A549 (cell line): ENCODE data around the gene HSPB7. TPM values are rescaled to one million over a fixed set of nuclear protein-coding genes. Genes with fewer than 3 reads are reported as not detected.

ENCODE experiments used
- ATAC-seq, 2 experiments: fragments of 200-7000 bp in 1 of 2; fragments of >200 bp in 1 of 2; cut with Nextera tagmentation in 1 of 2; cut with Tn5 transposase in 1 of 2; 3 replicates each; pipeline versions ENCODE4 v1.8.0 to v1.9.1; 2018 to 2020; ENCODE audit warnings: mild to moderate bottlenecking in 1 of 2, moderate library complexity in 1 of 2
- CTCF ChIA-PET: fragments of 300-600 bp; sonication (Branson Sonifier 250); formaldehyde crosslinking; extraction: SDS; loops from one replicate; lab custom pipeline; 2021; ENCODE audit warnings: antibody characterized with exemption, inconsistent platforms; lab: Yijun Ruan, JAX
- POLR2A ChIA-PET: fragments of 350-600 bp; formaldehyde crosslinking; extraction: SDS; loops from one replicate; lab custom pipeline; 2021; ENCODE audit warnings: antibody characterized with exemption, inconsistent platforms; lab: Yijun Ruan, JAX
- DNase-seq, 2 experiments: peaks; one replicate each; pipeline versions ENCODE4 v3.0.0 to v3.0.0-alpha.2; 2011 to 2016; ENCODE audit warnings: low read depth in 1 of 2, low spot score in 1 of 2
- FAIRE-seq: peaks from 2 replicates; lab custom pipeline; 2011; peaks lifted over from hg19 to GRCh38; lab: Jason Lieb, UNC
- H3K27ac ChIP-seq, 2 experiments: fragments of >200 bp; sonication (Bioruptor Twin); formaldehyde crosslinking; 3 replicates each; pipeline ENCODE4 v1.5.1; 2016 to 2017
- H3K4me1 ChIP-seq: fragments of >200 bp; sonication (Bioruptor Twin); formaldehyde crosslinking; 3 replicates; pipeline ENCODE4 v1.6.1; 2016
- H3K4me2 ChIP-seq: fragments of >200 bp; sonication (Bioruptor Twin); formaldehyde crosslinking; 3 replicates; pipeline ENCODE4 v1.6.1; 2016
- H3K4me3 ChIP-seq: fragments of >200 bp; sonication (Bioruptor Twin); formaldehyde crosslinking; 3 replicates; pipeline ENCODE4 v1.5.1; 2016
- H3K9me3 ChIP-seq: fragments of >200 bp; sonication (Bioruptor Twin); formaldehyde crosslinking; 3 replicates; pipeline ENCODE4 v1.6.1; 2016
- ATOH8 ChIP-seq: fragments of 250-450 bp; sonication (Bioruptor Pico); IDR thresholded peaks from 2 replicates; pipeline ENCODE4 v1.5.0; 2020; ENCODE audit warnings: low read depth, mild to moderate bottlenecking, moderate library complexity
- BCL3 ChIP-seq: fragments of >200 bp; sonication (Bioruptor Twin); formaldehyde crosslinking; IDR thresholded peaks from 3 replicates; pipeline ENCODE4 v1.6.1; 2016
- CHD4 ChIP-seq: fragments of 200-600 bp; sonication (generic); IDR thresholded peaks from 2 replicates; pipeline ENCODE4 v1.6.1; 2016; ENCODE audit warnings: antibody characterized with exemption, mild to moderate bottlenecking, borderline replicate concordance
- CTCF ChIP-seq: fragments of >200 bp; sonication (Bioruptor Twin); formaldehyde crosslinking; IDR thresholded peaks from 3 replicates; pipeline ENCODE4 v1.5.1; 2016
- EHF ChIP-seq: fragments of 250-450 bp; sonication (Bioruptor Pico); IDR thresholded peaks from 2 replicates; pipeline ENCODE4 v1.5.0; 2020; ENCODE audit warnings: mild to moderate bottlenecking
- ESRRA ChIP-seq: fragments of 150-350 bp; IDR thresholded peaks from 2 replicates; pipeline ENCODE4 v1.6.1; 2014; ENCODE audit warnings: mild to moderate bottlenecking, low read length, borderline replicate concordance
- FOXS1 ChIP-seq: fragments of 250-450 bp; sonication (Bioruptor Pico); IDR thresholded peaks from 2 replicates; pipeline ENCODE4 v1.5.0; 2020; ENCODE audit warnings: mild to moderate bottlenecking, moderate library complexity
- GATA3 ChIP-seq: IDR thresholded peaks from 2 replicates; pipeline ENCODE4 v1.6.1; 2012; ENCODE audit warnings: borderline replicate concordance
- HDAC2 ChIP-seq: fragments of 200-600 bp; sonication (generic); IDR thresholded peaks from 2 replicates; pipeline ENCODE4 v1.6.1; 2016
- HMGXB4 ChIP-seq: fragments of 250-450 bp; sonication (Bioruptor Pico); IDR thresholded peaks from 2 replicates; pipeline ENCODE4 v1.5.0; 2021; ENCODE audit warnings: mild to moderate bottlenecking, moderate library complexity, borderline replicate concordance
- KDM1A ChIP-seq: fragments of 200-600 bp; sonication (generic); IDR thresholded peaks from 2 replicates; pipeline ENCODE4 v1.6.1; 2016; ENCODE audit warnings: low read depth, mild to moderate bottlenecking
- KDM5A ChIP-seq: fragments of 200-600 bp; sonication (generic); IDR thresholded peaks from 2 replicates; pipeline ENCODE4 v1.6.1; 2016; ENCODE audit warnings: antibody characterized with exemption, mild to moderate bottlenecking
- MYC ChIP-seq: IDR thresholded peaks from 2 replicates; pipeline ENCODE4 v1.6.1; 2012; ENCODE audit warnings: mild to moderate bottlenecking, inconsistent platforms, low read length, improper control_type of control experiment, borderline replicate concordance
- NPAS2 ChIP-seq: fragments of 250-450 bp; sonication (Bioruptor Pico); IDR thresholded peaks from 2 replicates; pipeline ENCODE4 v1.8.0; 2022; ENCODE audit warnings: mild to moderate bottlenecking, moderate library complexity, borderline replicate concordance
- POLR2A ChIP-seq: IDR thresholded peaks from 2 replicates; pipeline ENCODE4 v1.6.1; 2012; ENCODE audit warnings: mild to moderate bottlenecking, low read length
- RAD21 ChIP-seq, 2 experiments: fragments of >200 bp in 1 of 2; sonication (Bioruptor Twin) in 1 of 2; formaldehyde crosslinking in 1 of 2; IDR thresholded peaks in 1 of 2; conservative IDR thresholded peaks in 1 of 2; 2 replicates in 1 of 2; 3 replicates in 1 of 2; pipeline ENCODE4 v1.6.1; 2012 to 2018; ENCODE audit warnings: inconsistent platforms in 1 of 2
- RARB ChIP-seq: fragments of 250-450 bp; sonication (Bioruptor Pico); IDR thresholded peaks from 2 replicates; pipeline ENCODE4 v1.8.0; 2021; ENCODE audit warnings: mild to moderate bottlenecking, moderate library complexity
- RCOR1 ChIP-seq: fragments of 150-350 bp; IDR thresholded peaks from 2 replicates; pipeline ENCODE4 v1.6.1; 2014; ENCODE audit warnings: antibody characterized with exemption, low read length, low read depth
- RNF2 ChIP-seq: fragments of 200-600 bp; sonication (generic); IDR thresholded peaks from 2 replicates; pipeline ENCODE4 v1.6.1; 2016; ENCODE audit warnings: low read depth, mild to moderate bottlenecking, antibody characterized with exemption, moderate library complexity, borderline replicate concordance
- SMC3 ChIP-seq: fragments of >200 bp; sonication (Bioruptor Twin); formaldehyde crosslinking; IDR thresholded peaks from 3 replicates; pipeline ENCODE4 v1.6.1; 2018; ENCODE audit warnings: inconsistent platforms
- SREBF2 ChIP-seq: fragments of 450-650 bp; IDR thresholded peaks from 2 replicates; pipeline ENCODE4 v1.6.1; 2014; ENCODE audit warnings: mild to moderate bottlenecking, moderate library complexity
- ZSCAN20 ChIP-seq: fragments of 250-450 bp; sonication (Bioruptor Pico); IDR thresholded peaks from 2 replicates; pipeline ENCODE4 v1.8.0; 2022; ENCODE audit warnings: mild to moderate bottlenecking, moderate library complexity
- WGBS: methylation state at CpG from one replicate; pipeline ENCODE4 v1.1.6; 2017; ENCODE audit errors: missing lambda C conversion rate; 5-methylcytosine and 5-hydroxymethylcytosine counted together
- polyA plus RNA-seq, 4 experiments: library from polyadenylated mRNA; depleted of rRNA in 3 of 4; stranded (reverse); fragments of >200 nt; fragmentation: RNase III in 1 of 4; extraction: RNeasy Plus Mini Kit Qiagen cat#74134 plus additional on column Dnase treatment in 1 of 4; gene quantifications; 2 replicates in 3 of 4; 3 replicates in 1 of 4; pipeline ENCODE4 v1.2.3, GENCODE V29; 2011 to 2017

Gene HSPB7
- polyA plus RNA-seq, 2 of the 4 experiments (the other 2 are of a cell fraction) = not detected

GRCh38 chr1:15997076-15997585 is 20.7 kb downstream of the HSPB7 start:
- no peak overlapping the region for H3K4me3 ChIP-seq
- ChIA-PET CTCF (interaction anchor here (1.7 to 2.0 kb wide), 2 partner anchors 12 to 205 kb away, joined by 7 to 9 read pairs; no protein-coding TSS in a partner anchor), POLR2A (no interaction called here)
- no peaks in the 10 kb centered on the region for H3K9me3 ChIP-seq
- no peaks in the 10 kb centered on the region for H3K4me1 ChIP-seq
- H3K4me2 ChIP-seq = no peak overlapping the region
- ATAC-seq (no peak), FAIRE-seq (no peak), DNase-seq (no peak)
- WGBS = 83% methylated on average over 7 of the region's 9 CpGs
- no peak overlapping the region for H3K27ac ChIP-seq
- TF ChIP-seq RCOR1 (no peak), POLR2A (no peak), FOXS1 (CRISPR knock-in tag) (no peak), CHD4 (no peak), RNF2 (no peak), HMGXB4 (CRISPR knock-in tag) (no peak), ATOH8 (CRISPR knock-in tag) (no peak), RARB (CRISPR knock-in tag) (no peak), BCL3 (no peak), EHF (CRISPR knock-in tag) (no peak), MYC (no peak), ZSCAN20 (CRISPR knock-in tag) (no peak), NPAS2 (no peak), KDM1A (no peak), ESRRA (no peak)

GRCh38 chr1:15994590-15995351 is 23.1 kb downstream of the HSPB7 start:
- WGBS = 58% methylated on average over 6 of the region's 11 CpGs
- POLR2A ChIA-PET = no interaction called here
- TF ChIP-seq KDM5A = no peak
- TF ChIP-seq SREBF2 = no peak
- TF ChIP-seq RAD21 (conservative IDR thresholded peaks at IDR 0.05 in 1 of 2, IDR thresholded peaks at IDR 0.05 in 1 of 2) = peak; percentile 59 to 68
- no peak for TF ChIP-seq HDAC2
- peak; percentile 53 for TF ChIP-seq SMC3
- TF ChIP-seq CTCF = peak; percentile 45
- TF ChIP-seq GATA3 = no peak
- Histone ChIP-seq H3K4me1 (no peaks in the 10 kb centered on the region), H3K4me3 (no peak overlapping the region), H3K27ac (no peak overlapping the region), H3K4me2 (no peak overlapping the region), H3K9me3 (no peaks in the 10 kb centered on the region)
- CTCF ChIA-PET = interaction anchor here (0.7 to 2.5 kb wide), 21 partner anchors 11 to 203 kb away, joined by 3 to 13 read pairs (median 4); partner anchors contain the start of gene ZBTB17
- ATAC-seq = peak; percentile 83 to 93
- FAIRE-seq = no peak
- DNase-seq = peak; percentile 58 to 64
